HG03457 (cell line): ENCODE data around the gene PPP2R5C.
A peak's percentile ranks its signal among the peaks of the same experiment; 100 is the strongest.
"Not testable (repeated sequence)": the region's sequence is repeated elsewhere in the genome, so short reads cannot be mapped to it uniquely, and the experiment has no call there.

Source experiments
- ATAC-seq: cut with Tn5 transposase; IDR thresholded peaks from one replicate; pipeline ENCODE4 v1.9.1; 2021; ENCODE audit warnings: moderate number of reproducible peaks; ENCODE audit not compliant: unreplicated experiment

Gene PPP2R5C

GRCh38 chr14:101761032-101761880 lies at the start of gene PPP2R5C:
Gene PPP2R5C (plus strand): TSS chr14:101761709. CDS start chr14:101761894, 185 bp downstream.
- ATAC-seq = peak; percentile 41

DNA sequence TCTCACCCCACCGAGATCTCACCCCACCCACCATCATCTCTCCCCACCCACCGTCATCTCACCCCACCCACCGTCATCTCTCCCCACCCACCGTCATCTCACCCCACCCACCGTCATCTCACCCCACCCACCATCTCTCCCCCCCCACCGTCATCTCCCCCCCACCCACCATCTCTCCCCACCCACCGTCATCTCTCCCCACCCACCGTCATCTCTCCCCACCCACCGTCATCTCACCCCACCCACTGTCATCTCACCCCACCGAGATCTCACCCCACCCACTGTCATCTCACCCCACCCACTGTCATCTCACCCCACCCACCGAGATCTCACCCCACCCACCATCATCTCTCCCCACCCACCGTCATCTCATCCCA lies 49.7 kb upstream of the PPP2R5C start:
- ATAC-seq = not testable (repeated sequence)

- ATAC-seq = not testable (repeated sequence)
Observed at GRCh38 chr14:101712341-101712740, 49.2 kb upstream of the PPP2R5C start.

GRCh38 chr14:101713091-101713490 lies 48.4 kb upstream of the PPP2R5C start:
- not testable (repeated sequence) for ATAC-seq

DNA sequence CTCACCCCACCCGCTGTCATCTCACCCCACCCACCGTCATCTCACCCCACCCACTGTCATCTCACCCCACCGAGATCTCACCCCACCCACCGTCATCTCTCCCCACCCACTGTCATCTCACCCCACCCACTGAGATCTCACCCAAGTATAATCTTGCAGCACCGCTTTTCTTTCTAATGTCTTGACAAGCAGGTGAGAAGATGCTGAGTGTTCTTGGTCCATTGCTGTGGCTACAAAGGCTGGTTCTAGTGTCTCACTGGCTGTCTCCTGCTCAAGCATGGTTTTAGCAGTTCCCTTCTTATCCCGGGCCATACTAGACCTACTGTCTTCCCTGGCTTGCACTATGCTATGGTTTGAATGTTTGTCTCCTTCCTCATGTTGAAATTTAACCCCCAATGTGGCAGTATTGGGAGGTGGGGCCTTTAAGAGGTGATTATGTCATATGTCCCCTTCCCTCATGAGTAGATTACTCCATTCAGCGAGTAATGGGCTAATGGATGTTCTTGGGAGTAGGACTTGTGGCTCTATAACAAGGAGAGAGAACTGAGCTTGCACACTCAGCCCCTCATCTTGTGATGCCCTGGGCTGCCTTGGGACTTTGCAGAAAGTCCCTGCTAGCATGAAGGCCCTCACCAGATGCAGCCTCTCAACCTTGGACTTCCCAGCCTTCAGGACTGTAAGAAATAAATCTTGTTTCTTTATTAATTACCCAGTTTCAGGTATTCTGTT lies 47.7 kb upstream of the PPP2R5C start:
- no peak for ATAC-seq

- no peak for ATAC-seq
Observed at GRCh38 chr14:101714394-101714793, 47.1 kb upstream of the PPP2R5C start.

DNA sequence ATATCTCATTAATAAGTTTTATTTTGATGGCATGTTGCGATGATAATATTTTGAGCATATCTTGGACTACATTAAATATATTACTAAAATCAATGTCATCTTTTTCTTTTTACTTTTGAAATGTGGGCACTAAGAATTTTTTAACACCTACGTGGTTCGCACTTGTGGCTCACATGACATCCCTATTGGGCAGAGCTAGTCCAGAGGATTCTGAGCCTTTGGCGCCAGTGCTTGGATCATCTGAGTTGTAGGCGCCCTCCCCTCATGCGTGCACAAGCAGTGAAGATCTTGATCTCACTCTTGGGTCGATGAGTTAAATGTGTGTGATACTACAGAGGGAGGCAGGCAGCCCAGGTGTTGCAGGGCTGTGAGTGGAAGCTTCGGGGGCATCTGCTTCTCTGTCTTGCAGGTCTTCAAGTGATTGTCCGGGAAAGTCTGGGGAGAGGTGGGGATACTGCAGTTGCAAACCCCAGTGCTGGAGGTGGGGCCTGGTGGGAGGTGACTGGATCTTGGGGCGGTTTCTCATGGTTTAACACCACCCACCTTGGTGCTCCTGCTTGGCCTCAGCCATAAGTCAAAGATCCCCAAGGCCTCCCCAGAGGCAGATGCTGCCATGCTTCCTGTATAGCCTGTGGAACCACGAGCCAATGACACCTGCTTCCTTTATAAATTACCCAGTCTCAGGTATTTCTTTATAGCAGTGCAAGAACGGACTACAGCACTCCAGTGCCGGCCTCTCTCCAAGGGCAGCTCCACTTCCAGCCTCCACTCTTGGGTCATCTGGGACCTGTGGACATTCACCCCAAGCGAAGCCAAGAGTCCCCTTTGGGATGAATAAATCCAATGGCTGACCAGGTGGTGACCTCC lies 46.1 kb upstream of the PPP2R5C start:
- ATAC-seq = no peak

DNA sequence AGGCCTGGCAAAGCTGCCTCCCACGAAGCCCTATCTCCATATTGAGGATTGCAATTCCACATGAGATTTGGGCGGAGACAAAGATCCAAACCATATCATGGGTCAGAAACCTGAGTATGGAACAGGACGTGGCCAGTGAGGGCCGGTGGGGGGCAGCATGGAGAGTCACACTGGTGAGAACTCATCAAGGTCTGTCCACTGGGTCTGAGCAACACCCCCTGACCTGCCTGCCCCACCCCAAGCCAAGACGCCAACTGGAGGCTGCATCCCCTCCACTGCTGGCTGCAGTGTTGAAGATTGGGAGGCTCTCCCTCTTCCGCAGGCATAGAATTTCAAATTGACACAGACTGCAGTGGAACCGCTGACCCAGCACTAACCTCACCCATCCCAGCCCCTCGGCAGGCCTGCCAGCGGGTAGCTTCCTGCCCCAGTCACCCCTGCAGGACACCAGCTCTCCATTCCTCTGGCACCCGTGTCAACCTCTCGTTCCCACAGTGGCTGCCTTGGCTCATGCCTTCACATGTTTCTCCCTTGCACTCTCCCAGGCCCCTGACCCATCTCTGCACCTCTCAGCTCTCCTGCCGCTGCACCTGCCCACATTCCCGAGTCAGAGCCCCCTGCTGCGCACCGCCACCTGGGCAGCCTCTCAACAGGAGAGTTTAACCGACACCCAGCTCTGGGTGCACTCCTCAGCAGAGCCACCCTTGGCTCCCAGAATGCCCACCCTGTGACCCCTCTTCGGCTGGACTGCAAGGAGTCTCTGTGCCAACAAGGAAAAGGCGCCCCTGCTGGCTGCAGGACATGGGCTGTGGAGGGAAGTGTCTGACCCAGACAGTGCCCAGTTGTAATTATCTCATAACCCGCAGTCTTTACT lies 45.2 kb upstream of the PPP2R5C start:
- ATAC-seq = no peak

DNA sequence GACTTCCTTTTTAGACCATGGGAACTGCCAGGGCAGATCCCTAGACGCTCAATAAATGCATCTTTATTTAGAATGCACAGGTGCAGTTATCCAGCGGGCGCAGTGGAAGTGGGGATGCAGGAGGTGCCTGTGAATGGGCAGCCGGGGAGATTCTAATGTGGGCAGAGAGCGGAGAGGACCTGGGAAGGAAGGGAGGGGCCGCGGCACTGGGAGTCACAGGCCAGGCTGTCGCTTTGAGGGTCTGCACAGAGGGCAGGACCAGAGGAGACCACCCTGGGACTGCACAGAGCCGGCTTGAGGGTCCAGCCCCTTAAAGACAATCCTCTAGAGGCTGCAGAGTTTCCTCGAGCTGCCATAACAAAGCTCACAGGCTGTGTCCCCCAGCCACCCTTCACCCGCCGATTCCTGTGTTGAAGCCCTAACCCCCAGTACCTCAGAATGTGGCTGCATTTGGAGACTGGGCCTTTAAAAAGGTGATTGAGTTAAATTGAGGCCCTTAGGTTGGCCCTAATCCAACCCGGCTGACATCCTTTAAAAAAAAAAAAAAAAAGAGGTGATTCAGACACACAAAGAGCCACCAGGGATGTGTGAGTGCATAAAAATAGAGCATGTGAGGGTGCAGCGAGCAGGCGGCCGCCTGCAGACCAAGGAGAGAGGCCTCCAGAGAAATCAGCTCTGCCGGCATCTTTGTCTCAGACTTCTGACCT lies 44.4 kb upstream of the PPP2R5C start:
- ATAC-seq = no peak

- ATAC-seq = no peak
Observed at GRCh38 chr14:101717663-101718490, 43.6 kb upstream of the PPP2R5C start.

DNA sequence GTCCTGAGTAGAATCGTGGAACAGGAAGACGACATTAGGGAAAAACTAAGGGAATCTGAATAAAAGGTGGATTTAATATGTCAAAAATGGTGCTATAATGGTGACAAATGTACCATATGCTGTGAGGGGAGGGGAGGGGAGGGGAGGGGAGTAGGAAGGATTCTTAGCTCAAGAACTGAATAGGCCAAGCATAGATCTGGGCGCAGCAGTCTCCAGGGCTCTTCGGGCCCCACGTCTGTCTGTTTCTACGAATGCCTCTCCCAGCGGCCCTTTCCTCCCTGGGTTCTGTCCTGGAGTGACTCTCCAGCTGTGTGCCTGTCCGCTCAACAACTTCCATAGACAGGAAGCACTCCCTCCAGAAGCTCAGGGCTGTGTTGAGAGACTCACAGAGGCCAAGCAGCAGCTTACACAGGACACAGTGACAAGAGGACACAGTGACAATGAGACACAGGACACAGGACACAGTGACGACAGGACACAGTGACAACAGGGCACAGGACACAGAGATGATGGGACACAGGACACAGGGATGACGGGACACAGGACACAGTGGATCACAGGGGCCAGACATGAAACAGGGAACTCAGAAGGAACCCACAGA lies 42.4 kb upstream of the PPP2R5C start:
- no peak for ATAC-seq

- ATAC-seq = no peak
Observed at GRCh38 chr14:101719708-101720107, 41.8 kb upstream of the PPP2R5C start.

DNA sequence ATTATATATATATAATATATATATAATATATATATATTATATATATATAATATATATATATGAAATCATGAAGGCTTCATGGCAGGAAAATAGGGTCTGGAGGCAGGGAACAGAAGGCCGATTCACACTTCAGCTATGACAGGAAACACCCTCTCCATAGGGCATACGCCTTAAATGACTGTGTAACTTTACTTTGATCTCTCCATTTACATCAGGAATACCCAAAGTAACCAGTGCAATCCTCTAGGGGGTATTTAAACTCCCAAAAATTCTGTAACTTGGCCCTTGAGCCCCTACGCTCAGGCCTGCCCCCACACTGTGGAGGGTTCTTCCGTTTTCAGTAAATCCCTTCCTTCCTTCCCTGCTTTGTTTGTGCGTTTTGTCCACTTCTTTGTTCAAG lies 40.4 kb upstream of the PPP2R5C start:
- no peak for ATAC-seq

DNA sequence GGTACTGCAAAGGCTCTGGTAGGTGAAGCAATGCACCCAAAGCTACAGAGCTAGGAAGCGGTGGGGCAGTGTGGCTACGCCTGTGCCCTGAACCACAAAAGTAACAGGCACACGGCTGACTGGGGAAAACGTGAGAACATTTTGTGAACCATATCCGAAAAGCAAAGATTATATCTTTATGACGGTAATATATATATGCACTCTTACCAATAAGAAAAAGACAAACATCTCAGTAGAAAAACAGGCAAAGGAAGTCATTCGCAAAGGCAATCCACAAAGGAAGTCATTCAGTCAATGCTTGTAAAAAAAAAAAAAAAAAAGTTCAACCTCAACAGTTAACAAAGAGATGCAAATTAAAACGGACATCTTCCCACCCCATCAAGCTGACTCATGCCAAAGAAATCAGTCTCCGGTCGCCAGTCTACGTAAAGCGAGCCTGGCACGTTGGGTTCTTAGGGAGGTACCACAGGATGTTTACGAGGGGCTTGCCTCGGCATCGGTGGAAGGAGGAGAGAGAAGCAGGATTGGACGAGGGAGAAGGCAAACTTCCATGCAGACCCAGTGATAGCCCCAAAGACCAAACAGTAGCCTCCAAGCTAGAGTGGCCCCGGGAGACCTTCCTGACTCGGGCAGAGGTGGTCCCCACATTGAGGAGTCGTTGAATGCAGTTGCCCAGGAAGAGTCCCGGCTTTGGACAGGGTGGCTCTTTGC lies 39.4 kb upstream of the PPP2R5C start:
- no peak for ATAC-seq

DNA sequence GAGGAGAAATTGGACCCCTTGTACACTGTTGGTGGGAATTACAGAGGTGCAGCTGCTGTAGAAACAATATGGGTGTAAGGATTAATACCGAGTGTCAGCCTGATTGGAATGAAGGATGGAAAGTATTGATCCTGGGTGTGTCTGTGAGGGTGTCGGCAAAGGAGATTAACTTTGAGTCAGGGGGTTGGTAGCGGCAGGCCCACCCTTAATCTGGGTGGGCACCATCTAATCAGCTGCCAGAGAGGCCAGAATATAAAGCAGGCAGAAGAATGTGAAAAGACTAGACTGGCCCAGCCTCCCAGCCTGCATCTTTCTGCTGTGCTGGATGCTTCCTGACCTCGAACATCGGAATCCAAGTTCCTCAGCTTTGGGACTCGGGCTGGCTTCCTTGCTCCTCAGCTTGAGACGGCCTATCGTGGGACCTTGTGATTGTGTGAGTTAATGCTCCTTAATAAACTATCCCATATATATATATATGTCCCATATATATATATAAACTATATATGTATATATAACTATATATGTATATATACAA lies 38.4 kb upstream of the PPP2R5C start:
- ATAC-seq = no peak

DNA sequence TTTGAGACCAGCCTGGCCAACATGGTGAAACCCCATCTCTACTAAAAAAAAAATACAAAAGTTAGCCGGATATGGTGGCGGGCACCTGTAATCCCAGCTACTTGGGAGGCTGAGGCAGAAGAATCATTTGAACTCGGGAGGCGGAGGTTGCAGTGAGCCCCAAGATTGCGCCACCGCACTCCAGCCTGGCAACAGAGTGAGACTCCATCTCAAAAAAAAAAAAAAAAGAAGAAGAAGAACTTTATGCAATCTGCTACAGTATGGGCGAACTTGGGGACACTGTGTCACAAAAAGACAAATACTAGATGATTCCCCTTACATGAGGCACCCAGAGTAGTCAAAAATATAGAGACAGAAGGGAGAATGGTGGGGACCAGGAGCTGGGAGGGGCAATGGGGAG lies 35.9 kb upstream of the PPP2R5C start:
- not testable (repeated sequence) for ATAC-seq

GRCh38 chr14:101726295-101726953 lies 35.1 kb upstream of the PPP2R5C start:
- no peak for ATAC-seq
